H1 (cell line): ENCODE data around the gene LHFPL6. TPM values are rescaled to one million over a fixed set of nuclear protein-coding genes. Genes with fewer than 3 reads are reported as not detected.
A peak's percentile ranks its signal among the peaks of the same experiment; 100 is the strongest.

Source experiments
- CTCF ChIA-PET: fragments of 300-600 bp; sonication (Branson Sonifier 250); formaldehyde crosslinking; loops from one replicate; lab custom pipeline; 2021; ENCODE audit not compliant: partially characterized antibody; lab: Charles Lee
- POLR2A ChIA-PET: fragments of 300-600 bp; sonication (Branson Sonifier 250); formaldehyde crosslinking; loops from one replicate; lab custom pipeline; 2021; ENCODE audit warnings: inconsistent platforms; ENCODE audit not compliant: partially characterized antibody; lab: Charles Lee
- DNase-seq, 2 experiments: peaks; one replicate each; pipeline versions ENCODE4 v3.0.0 to v3.0.0-alpha.2; 2010 to 2022; ENCODE audit warnings: low spot score in 2 of 2, low read depth in 1 of 2, mixed read lengths in 1 of 2
- FAIRE-seq: peaks from 2 replicates; lab custom pipeline; 2011; peaks lifted over from hg19 to GRCh38; lab: Jason Lieb, UNC
- H2AFZ ChIP-seq: 2 replicates; pipeline ENCODE4 v1.8.1; 2012; ENCODE audit warnings: low read length, inconsistent platforms
- H2AK5ac ChIP-seq: 2 replicates; pipeline ENCODE4 v1.6.1; 2013; ENCODE audit warnings: low read depth, low read length
- H2BK120ac ChIP-seq: replicated peaks from 2 replicates; pipeline ENCODE3; 2013; ENCODE audit warnings: low read depth, low read length, inconsistent platforms
- H2BK12ac ChIP-seq: 2 replicates; pipeline ENCODE4 v1.6.1; 2013; ENCODE audit warnings: low read depth, low read length
- H2BK15ac ChIP-seq: 2 replicates; pipeline ENCODE4 v1.6.1; 2013; ENCODE audit warnings: low read length
- H2BK20ac ChIP-seq: 2 replicates; pipeline ENCODE4 v1.6.1; 2013; ENCODE audit warnings: low read length
- H2BK5ac ChIP-seq: 2 replicates; pipeline ENCODE4 v1.6.1; 2013; ENCODE audit warnings: low read depth, low read length
- H3K14ac ChIP-seq: 2 replicates; pipeline ENCODE4 v1.6.1; 2013; ENCODE audit warnings: inconsistent platforms; ENCODE audit not compliant: insufficient read length
- H3K18ac ChIP-seq: 2 replicates; pipeline ENCODE4 v1.6.1; 2013; ENCODE audit warnings: low read length; ENCODE audit errors: extremely low read depth
- H3K23ac ChIP-seq: 2 replicates; pipeline ENCODE4 v1.6.1; 2013; ENCODE audit warnings: inconsistent platforms; ENCODE audit not compliant: insufficient read length
- H3K23me2 ChIP-seq: 2 replicates; pipeline ENCODE4 v1.6.1; 2013; ENCODE audit warnings: low read depth, low read length
- H3K27ac ChIP-seq: 2 replicates; pipeline ENCODE4 v1.6.1; 2011; ENCODE audit warnings: low read depth, low read length, inconsistent platforms
- H3K27me3 ChIP-seq, 4 experiments: replicated peaks in 1 of 4; 1 replicate in 1 of 4; 2 replicates in 3 of 4; pipeline versions ENCODE4 v1.6.1 to v1.8.1; 2011 to 2013; ENCODE audit warnings: low read length in 3 of 4, mild to moderate bottlenecking in 3 of 4, inconsistent platforms in 2 of 4, mixed read lengths in 2 of 4, moderate library complexity in 1 of 4; ENCODE audit not compliant: control insufficient read depth in 3 of 4, insufficient read depth in 3 of 4; ENCODE audit errors: extremely low read depth in 1 of 4
- H3K36me3 ChIP-seq, 4 experiments: 2 replicates each; pipeline versions ENCODE4 v1.6.1 to v1.8.1; 2011 to 2013; ENCODE audit warnings: mild to moderate bottlenecking in 4 of 4, low read length in 3 of 4, moderate library complexity in 2 of 4, control low read depth in 1 of 4, inconsistent platforms in 1 of 4; ENCODE audit not compliant: insufficient read depth in 4 of 4, control insufficient read depth in 2 of 4
- H3K4ac ChIP-seq: replicated peaks from 2 replicates; pipeline ENCODE3; 2013; ENCODE audit warnings: low read length, low read depth, mixed read lengths, inconsistent platforms; ENCODE audit not compliant: insufficient read length
- H3K4me1 ChIP-seq, 4 experiments: replicated peaks in 1 of 4; 1 replicate in 1 of 4; 2 replicates in 3 of 4; pipeline versions ENCODE4 v1.6.1 to v1.8.1; 2011 to 2013; ENCODE audit warnings: low read length in 3 of 4, inconsistent platforms in 2 of 4, mixed read lengths in 1 of 4; ENCODE audit not compliant: insufficient read depth in 4 of 4, control insufficient read depth in 3 of 4
- H3K4me2 ChIP-seq, 2 experiments: 2 replicates each; pipeline versions ENCODE4 v1.6.1 to v1.8.1; 2011 to 2013; ENCODE audit warnings: low read depth in 2 of 2, low read length in 2 of 2, control low read depth in 1 of 2, inconsistent platforms in 1 of 2, mild to moderate bottlenecking in 1 of 2; ENCODE audit not compliant: insufficient read depth in 1 of 2
- H3K4me3 ChIP-seq, 4 experiments: fragments of 200-600, 300-600 bp in 1 of 4; sonication (generic), shearing (Covaris generic), sonication (Bioruptor Twin) in 1 of 4; 2 replicates each; pipeline versions ENCODE4 v1.5.1 to v1.8.1; 2011 to 2016; ENCODE audit warnings: low read length in 4 of 4, low read depth in 3 of 4, control low read depth in 2 of 4, inconsistent platforms in 2 of 4, mild to moderate bottlenecking in 2 of 4, mixed read lengths in 1 of 4, moderate library complexity in 1 of 4; ENCODE audit not compliant: insufficient read depth in 2 of 4; ENCODE audit errors: extremely low read depth in 1 of 4
- H3K56ac ChIP-seq: replicated peaks from 2 replicates; pipeline ENCODE3; 2013; ENCODE audit warnings: low read depth, mild to moderate bottlenecking, mixed read lengths, low read length, inconsistent platforms; ENCODE audit not compliant: insufficient read length
- H3K79me1 ChIP-seq: 2 replicates; pipeline ENCODE4 v1.6.1; 2013; ENCODE audit warnings: low read depth, low read length, control low read depth
- H3K79me2 ChIP-seq, 2 experiments: 2 replicates each; pipeline versions ENCODE4 v1.6.1 to v1.8.1; 2012 to 2013; ENCODE audit warnings: low read length in 2 of 2, mild to moderate bottlenecking in 2 of 2, inconsistent platforms in 1 of 2; ENCODE audit not compliant: insufficient read depth in 2 of 2, control insufficient read depth in 1 of 2
- H3K9ac ChIP-seq, 4 experiments: replicated peaks in 1 of 4; 1 replicate in 1 of 4; 2 replicates in 3 of 4; pipeline versions ENCODE4 v1.6.1 to v1.8.1; 2011 to 2013; ENCODE audit warnings: low read depth in 3 of 4, low read length in 3 of 4, control low read depth in 2 of 4, mild to moderate bottlenecking in 2 of 4, moderate library complexity in 2 of 4, inconsistent platforms in 1 of 4; ENCODE audit errors: extremely low read depth in 1 of 4
- H3K9me3 ChIP-seq, 2 experiments: 2 replicates each; pipeline versions ENCODE4 v1.6.1 to v1.8.1; 2012 to 2013; ENCODE audit warnings: mild to moderate bottlenecking in 2 of 2, moderate library complexity in 2 of 2, control low read depth in 1 of 2, inconsistent platforms in 1 of 2, low read depth in 1 of 2, low read length in 1 of 2, mixed read lengths in 1 of 2; ENCODE audit not compliant: insufficient read depth in 2 of 2
- H4K20me1 ChIP-seq, 2 experiments: replicated peaks in 1 of 2; 2 replicates each; pipeline versions ENCODE3 to v1.8.1; 2011 to 2013; ENCODE audit warnings: inconsistent platforms in 2 of 2, low read length in 2 of 2, mild to moderate bottlenecking in 1 of 2; ENCODE audit not compliant: insufficient read depth in 2 of 2, control insufficient read depth in 1 of 2
- H4K5ac ChIP-seq: 2 replicates; pipeline ENCODE4 v1.6.1; 2013; ENCODE audit warnings: low read length, low read depth, mixed read lengths, inconsistent platforms; ENCODE audit not compliant: insufficient read length
- H4K8ac ChIP-seq: 2 replicates; pipeline ENCODE4 v1.8.0; 2013; ENCODE audit warnings: mild to moderate bottlenecking, moderate library complexity, low read length, inconsistent platforms; ENCODE audit not compliant: insufficient read depth; ENCODE audit errors: extremely low read depth
- H4K91ac ChIP-seq: replicated peaks from 2 replicates; pipeline ENCODE3; 2013; ENCODE audit warnings: low read length, mixed read lengths, inconsistent platforms; ENCODE audit not compliant: insufficient read length
- ATF2 ChIP-seq: IDR thresholded peaks from 2 replicates; pipeline ENCODE4 v1.6.1; 2012; ENCODE audit warnings: low read length, inconsistent platforms
- CTCF ChIP-seq, 3 experiments: IDR thresholded peaks; 1 replicate in 2 of 3; 2 replicates in 1 of 3; pipeline versions ENCODE4 v1.5.1 to v1.6.1; 2011; ENCODE audit warnings: low read length in 3 of 3, mild to moderate bottlenecking in 3 of 3, inconsistent platforms in 2 of 3, low read depth in 1 of 3, moderate library complexity in 1 of 3; ENCODE audit not compliant: insufficient read depth in 1 of 3; ENCODE audit errors: control extremely low read depth in 1 of 3
- EP300 ChIP-seq, 2 experiments: IDR thresholded peaks; 1 replicate in 1 of 2; 2 replicates in 1 of 2; pipeline ENCODE4 v1.6.1; 2011 to 2012; ENCODE audit warnings: low read depth in 2 of 2, low read length in 2 of 2, mild to moderate bottlenecking in 2 of 2, borderline replicate concordance in 1 of 2, inconsistent platforms in 1 of 2, moderate library complexity in 1 of 2
- GTF2F1 ChIP-seq: IDR thresholded peaks from 2 replicates; pipeline ENCODE4 v1.6.1; 2012; ENCODE audit warnings: low read depth, low read length, improper control_type of control experiment, borderline replicate concordance
- POU5F1 ChIP-seq: IDR thresholded peaks from 2 replicates; pipeline ENCODE4 v1.6.1; 2011; ENCODE audit warnings: low read depth, mild to moderate bottlenecking, low read length, moderate library complexity
- SRF ChIP-seq: IDR thresholded peaks from 2 replicates; pipeline ENCODE4 v1.6.1; 2011; ENCODE audit warnings: mild to moderate bottlenecking, low read depth, low read length, moderate library complexity
- TCF12 ChIP-seq: IDR thresholded peaks from 2 replicates; pipeline ENCODE4 v1.6.1; 2011; ENCODE audit warnings: low read depth, mild to moderate bottlenecking, low read length
- WGBS, 2 experiments: shearing (Covaris generic) in 1 of 2; methylation state at CpG; one replicate each; pipeline versions ENCODE4 v1.1.6 to v1.1.7; 2013 to 2015; ENCODE audit warnings: low lambda C conversion rate in 2 of 2, mixed read lengths in 2 of 2, inconsistent platforms in 1 of 2, low coverage in 1 of 2, missing lambda C conversion rate in 1 of 2; ENCODE audit not compliant: insufficient replicate concordance in 2 of 2, insufficient coverage in 1 of 2, insufficient read length in 1 of 2; ENCODE audit errors: extremely low coverage in 1 of 2, missing lambda C conversion rate in 1 of 2; 5-methylcytosine and 5-hydroxymethylcytosine counted together
- polyA plus RNA-seq, 7 experiments: library from polyadenylated mRNA; depleted of rRNA in 3 of 7; stranded (reverse) in 5 of 7; unstranded in 2 of 7; fragments of >200 nt in 5 of 7; fragments of 200-250 nt in 2 of 7; gene quantifications; 1 replicate in 5 of 7; 2 replicates in 1 of 7; 4 replicates in 1 of 7; pipeline versions ENCODE4 v1.2.1 to v1.2.3, GENCODE V29; 2011 to 2013; ENCODE audit warnings: missing spikeins in 2 of 7, mixed read lengths in 2 of 7
- total RNA-seq: library from RNA; stranded (reverse); fragmentation: NEBNext Ultra II Directional; extraction: Animal tissue kit (Norgen Biotek cat#: 25700); gene quantifications from 2 replicates; pipeline ENCODE4 v1.2.1, GENCODE V29; 2021

Gene LHFPL6
- total and polyA plus RNA-seq, 2 of the 8 experiments (the other 6 are each of a cell fraction or from before 2014, with no cell fraction given): 7.6 to 17.0 TPM

GRCh38 chr13:39385621-39386231 is 217.3 kb downstream of the LHFPL6 start:
- no peak overlapping the region for H4K91ac ChIP-seq
- WGBS, 2 experiments: 22% methylated on average over 3 of the region's 3 CpGs; no CpG with 5 or more reads in 1 of the 2 experiments
- peak in 1 of 2 experiments; percentile 54 for DNase-seq
- H3K36me3 ChIP-seq: 0 out of 8 replicates have a peak, but pooled peaks cover 0 to 4% (median 0%) of the 10 kb centered on the region in 4 experiments
- H3K4me1 ChIP-seq: peaks cover 0 to 4% (median 3%) of the 10 kb centered on the region in 4 experiments; a peak in 5 of 7 replicates
- H2BK5ac ChIP-seq: no peak overlapping the region
- no peak overlapping the region for H3K56ac ChIP-seq
- H2BK12ac ChIP-seq: no peak overlapping the region
- H3K79me1 ChIP-seq: no peaks in the 10 kb centered on the region
- no peak overlapping the region for H2BK15ac ChIP-seq
- peaks cover 0 to 7% of the 10 kb centered on the region in 2 experiments; a peak in 1 of 4 replicates for H3K9me3 ChIP-seq
- H3K27ac ChIP-seq: no peak overlapping the region
- H4K5ac ChIP-seq: no peak overlapping the region
- no peak overlapping the region for H3K14ac ChIP-seq
- peak; percentile 98 for FAIRE-seq
- no peak overlapping the region for H3K23ac ChIP-seq
- no peak overlapping the region for H2BK120ac ChIP-seq
- no peak overlapping the region for H2AFZ ChIP-seq
- H3K27me3 ChIP-seq: peaks cover 71 to 95% (median 93%) of the 10 kb centered on the region in 4 experiments
- no peak overlapping the region for H3K4ac ChIP-seq
- no peaks in the 10 kb centered on the region for H3K23me2 ChIP-seq
- H3K79me2 ChIP-seq: no peaks in the 10 kb centered on the region
- peaks cover 2 to 22% of the 10 kb centered on the region in 2 experiments for H4K20me1 ChIP-seq
- CTCF ChIA-PET: interaction anchor here (0.9 to 2.5 kb wide), 9 partner anchors 9 to 230 kb away, joined by 3 to 10 read pairs (median 4); no protein-coding TSS in a partner anchor
- POLR2A ChIA-PET: interaction anchor here (1.1 to 1.7 kb wide), 2 partner anchors 44 to 231 kb away, joined by 3 read pairs; no protein-coding TSS in a partner anchor
- H3K9ac ChIP-seq: no peak overlapping the region
- no peak overlapping the region for H3K18ac ChIP-seq
- H2AK5ac ChIP-seq: no peak overlapping the region
- H3K4me3 ChIP-seq: no peak overlapping the region
- no peak overlapping the region for H3K4me2 ChIP-seq
- H4K8ac ChIP-seq: no peak overlapping the region
- no peak overlapping the region for H2BK20ac ChIP-seq
- TF ChIP-seq GTF2F1 (no peak), EP300 (IDR thresholded peaks at IDR 0.05; ENCODE audit: borderline replicate concordance in 1 of 2, low read depth in 2 of 2, low read length in 2 of 2) (peak in 1 of 2 experiments; percentile 81; a peak in 1 of 3 replicates), ATF2 (no peak), CTCF (IDR thresholded peaks at IDR 0.05; ENCODE audit: control extremely low read depth in 1 of 3, insufficient read depth in 1 of 3, low read depth in 1 of 3, low read length in 3 of 3) (no peak), TCF12 (peak; percentile 84; the same call in 1 of the 2 replicates), SRF (no peak), POU5F1 (peak; percentile 95)
